ENCODE measurements around the gene HEMGN.
"Not testable (repeated sequence)": the region's sequence is repeated elsewhere in the genome, so short reads cannot be mapped to it uniquely, and the experiment has no call there.

DNA sequence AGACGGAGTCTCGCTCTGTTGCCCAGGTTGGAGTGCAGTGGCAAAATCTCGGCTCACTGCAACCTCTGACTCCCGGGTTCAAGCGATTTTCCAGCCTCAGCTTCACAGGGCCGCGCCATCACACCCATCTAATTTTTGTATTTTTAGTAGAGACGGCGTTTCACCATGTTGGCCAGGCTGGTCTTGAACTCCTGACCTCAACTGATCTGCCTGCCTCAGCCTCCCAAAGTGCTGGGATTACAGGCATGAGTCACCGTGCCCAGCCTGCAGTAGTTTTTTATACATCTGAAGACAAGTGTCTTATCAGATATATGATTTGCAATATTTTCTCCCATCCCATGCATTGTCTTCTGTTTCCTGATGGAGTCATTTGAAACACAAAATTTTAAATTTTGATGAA, 38.7 kb upstream of the HEMGN start:
- TF ChIP-seq, protein P1, sequence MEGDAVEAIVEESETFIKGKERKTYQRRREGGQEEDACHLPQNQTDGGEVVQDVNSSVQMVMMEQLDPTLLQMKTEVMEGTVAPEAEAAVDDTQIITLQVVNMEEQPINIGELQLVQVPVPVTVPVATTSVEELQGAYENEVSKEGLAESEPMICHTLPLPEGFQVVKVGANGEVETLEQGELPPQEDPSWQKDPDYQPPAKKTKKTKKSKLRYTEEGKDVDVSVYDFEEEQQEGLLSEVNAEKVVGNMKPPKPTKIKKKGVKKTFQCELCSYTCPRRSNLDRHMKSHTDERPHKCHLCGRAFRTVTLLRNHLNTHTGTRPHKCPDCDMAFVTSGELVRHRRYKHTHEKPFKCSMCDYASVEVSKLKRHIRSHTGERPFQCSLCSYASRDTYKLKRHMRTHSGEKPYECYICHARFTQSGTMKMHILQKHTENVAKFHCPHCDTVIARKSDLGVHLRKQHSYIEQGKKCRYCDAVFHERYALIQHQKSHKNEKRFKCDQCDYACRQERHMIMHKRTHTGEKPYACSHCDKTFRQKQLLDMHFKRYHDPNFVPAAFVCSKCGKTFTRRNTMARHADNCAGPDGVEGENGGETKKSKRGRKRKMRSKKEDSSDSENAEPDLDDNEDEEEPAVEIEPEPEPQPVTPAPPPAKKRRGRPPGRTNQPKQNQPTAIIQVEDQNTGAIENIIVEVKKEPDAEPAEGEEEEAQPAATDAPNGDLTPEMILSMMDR (IDR thresholded peaks at IDR 0.05; ENCODE audit: poor library complexity): not testable (repeated sequence)
- TF ChIP-seq EZH2 (IDR thresholded peaks at IDR 0.05; ENCODE audit: borderline replicate concordance); EZH2phosphoT487 (IDR thresholded peaks at IDR 0.05; ENCODE audit: low read depth, severe bottlenecking, unreplicated experiment): not testable (repeated sequence)

Data from hepatocyte (in vitro differentiated cells).